ENCODE measurements around the gene MYO15B.

MYO15B gene

DNA sequence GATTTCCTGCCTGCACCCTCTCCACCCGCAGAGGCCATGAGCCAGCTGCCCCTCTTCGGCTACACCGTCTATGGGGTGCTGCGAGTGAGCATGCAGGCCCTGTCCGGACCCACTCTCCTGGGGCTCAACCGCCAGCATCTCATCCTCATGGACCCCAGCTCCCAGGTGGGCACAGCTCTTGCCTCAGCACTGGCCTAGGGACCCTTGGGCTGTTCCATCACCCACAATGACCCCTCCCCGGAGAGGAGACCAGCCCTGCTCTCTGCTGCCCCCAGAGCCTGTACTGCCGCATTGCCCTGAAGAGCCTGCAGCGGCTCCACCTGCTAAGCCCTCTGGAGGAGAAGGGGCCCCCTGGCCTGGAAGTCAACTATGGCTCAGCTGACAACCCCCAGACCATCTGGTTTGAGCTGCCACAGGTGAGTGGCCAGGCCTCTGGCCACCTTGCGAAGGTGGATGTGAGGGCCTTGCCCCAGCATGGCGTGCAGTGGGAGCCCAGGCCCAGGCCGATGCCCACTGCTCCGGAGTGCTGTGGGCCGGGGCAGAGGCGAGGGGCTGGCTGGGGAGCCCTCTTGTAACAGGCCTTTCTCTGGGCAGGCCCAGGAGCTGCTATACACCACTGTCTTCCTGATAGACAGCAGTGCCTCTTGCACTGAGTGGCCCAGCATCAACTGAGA, 38.4 kb downstream of the MYO15B start:
- no peak for DNase-seq (ENCODE audit: low read depth, low spot score)
- TF ChIP-seq CTCF (IDR thresholded peaks at IDR 0.05; ENCODE audit: insufficient read depth, low read length, missing control alignments): peak; percentile 71
- H3K4me3 ChIP-seq (ENCODE audit: low read depth, low read length): no peak overlapping the region
- CTCF ChIA-PET: interaction anchor here (0.6 to 28.7 kb wide), 16 partner anchors 8 to 129 kb away, joined by 3 to 1427 read pairs (median 4); partner anchors contain the start of genes GALK1 and SMIM5
- POLR2A ChIA-PET: no interaction called here

DNA sequence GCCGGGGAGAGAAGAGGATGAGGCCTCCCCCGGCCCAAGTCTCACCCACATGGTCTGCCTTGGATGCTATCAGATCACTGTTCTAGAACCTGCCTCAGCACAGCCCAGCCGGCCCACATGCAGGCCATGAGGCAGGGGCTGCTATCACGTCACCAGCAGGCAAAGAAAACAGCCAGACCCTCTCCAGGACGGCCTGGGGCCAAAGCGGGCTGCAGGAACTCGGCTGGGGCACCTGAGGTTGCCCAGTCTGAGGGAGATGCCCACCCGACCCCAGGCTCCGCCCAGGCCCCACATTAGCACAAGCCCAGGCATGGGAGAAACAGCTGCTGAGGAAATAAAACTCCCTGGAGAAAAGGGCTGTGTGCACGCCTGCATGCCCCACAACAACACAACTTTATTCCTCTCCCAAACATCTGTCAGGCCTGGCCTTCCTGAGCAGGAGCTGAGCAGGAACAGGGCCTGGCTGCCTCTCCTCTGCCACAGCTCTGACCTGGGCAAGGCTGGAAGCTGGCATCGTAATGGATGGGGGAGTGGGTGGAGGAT, 39.0 kb downstream of the MYO15B start:
- no peak for TF ChIP-seq CTCF (IDR thresholded peaks at IDR 0.05; ENCODE audit: insufficient read depth, low read length, missing control alignments)
- no peak for DNase-seq (ENCODE audit: low read depth, low spot score)
- H3K4me3 ChIP-seq (ENCODE audit: low read depth, low read length): no peak overlapping the region
- CTCF ChIA-PET: interaction anchor here (1.2 to 28.7 kb wide), 7 partner anchors 7 to 129 kb away, joined by 3 to 1427 read pairs (median 21); partner anchors contain the start of genes GALK1 and SMIM5
- POLR2A ChIA-PET: no interaction called here

DNA sequence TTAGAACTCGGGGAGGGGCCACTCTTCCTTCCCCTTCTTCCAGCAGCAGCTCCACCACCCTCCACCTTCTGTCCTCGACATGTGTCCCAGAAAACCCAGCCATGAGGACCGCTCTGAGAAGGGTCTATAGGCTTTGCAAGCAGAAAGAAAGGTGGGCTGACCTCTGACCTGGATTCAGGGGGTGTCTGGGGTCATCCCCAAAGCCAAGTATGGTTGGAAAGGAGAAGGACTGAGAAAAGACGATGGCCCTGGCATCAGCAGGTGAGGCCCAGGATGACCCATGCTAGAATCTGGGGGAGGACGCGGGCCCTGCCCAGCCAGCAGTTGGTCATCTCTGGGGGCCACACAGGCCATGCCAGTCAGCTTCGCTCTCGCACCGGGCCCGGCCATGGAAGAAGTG, 39.5 kb downstream of the MYO15B start:
- DNase-seq (ENCODE audit: low read depth, low spot score): no peak
- CTCF ChIA-PET: interaction anchor here (1.2 to 28.7 kb wide), 5 partner anchors 7 to 128 kb away, joined by 3 to 1427 read pairs (median 357); partner anchors contain the start of genes GALK1 and SMIM5
- no peak overlapping the region for H3K4me3 ChIP-seq (ENCODE audit: low read depth, low read length)
- no peak for TF ChIP-seq CTCF (IDR thresholded peaks at IDR 0.05; ENCODE audit: insufficient read depth, low read length, missing control alignments)
- POLR2A ChIA-PET: no interaction called here

GRCh38 chr17:75628425-75628824, 40.8 kb downstream of the MYO15B start:
- ChIA-PET CTCF (interaction anchor here (1.1 to 28.7 kb wide), 5 partner anchors 11 to 127 kb away, joined by 3 to 1427 read pairs (median 357); partner anchors contain the start of genes GALK1, RECQL5 and SAP30BP), POLR2A (no interaction called here)
- no peak for TF ChIP-seq CTCF (IDR thresholded peaks at IDR 0.05; ENCODE audit: insufficient read depth, low read length, missing control alignments)
- DNase-seq (ENCODE audit: low read depth, low spot score): no peak
- no peak overlapping the region for H3K4me3 ChIP-seq (ENCODE audit: low read depth, low read length)

DNA sequence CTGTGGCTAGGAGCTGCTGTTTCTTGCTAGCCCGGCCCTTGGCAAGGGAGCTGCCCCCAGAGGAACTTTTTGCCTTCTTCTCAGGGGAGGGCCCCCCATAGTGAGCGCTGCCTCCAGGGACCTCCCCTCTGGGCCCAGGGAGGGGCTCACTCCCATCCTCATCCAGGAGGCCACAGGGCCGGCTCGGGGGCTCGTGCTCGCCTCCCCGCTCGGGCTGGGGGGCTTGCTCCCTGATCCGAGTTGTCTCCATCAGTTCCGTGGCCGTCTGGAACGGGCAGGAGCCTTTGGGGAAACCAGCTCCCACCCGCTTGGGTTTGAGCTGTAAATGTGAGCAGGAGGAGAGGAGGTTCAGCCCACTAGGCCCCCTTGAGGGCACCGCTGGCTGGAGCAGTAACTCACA, 41.6 kb downstream of the MYO15B start:
- ChIA-PET CTCF (interaction anchor here (1.1 to 28.7 kb wide), 7 partner anchors 12 to 126 kb away, joined by 3 to 1427 read pairs (median 5); partner anchors contain the start of genes GALK1, RECQL5 and SAP30BP), POLR2A (no interaction called here)
- H3K4me3 ChIP-seq (ENCODE audit: low read depth, low read length): no peak overlapping the region
- TF ChIP-seq CTCF (IDR thresholded peaks at IDR 0.05; ENCODE audit: insufficient read depth, low read length, missing control alignments): no peak
- DNase-seq (ENCODE audit: low read depth, low spot score): no peak
